Transverse colon (tissue), 4 donors: ENCODE data around the gene LCE3E. TPM values are rescaled to one million over a fixed set of nuclear protein-coding genes. Genes with fewer than 3 reads are reported as not detected.
"Not testable (repeated sequence)": the region's sequence is repeated elsewhere in the genome, so short reads cannot be mapped to it uniquely, and the experiment has no call there.

Experiments used
- DNase-seq: peaks from one replicate; pipeline ENCODE4 v3.0.0-alpha.2; 2019
- H3K27ac ChIP-seq, 4 donors: fragments of 200-600 bp; sonication (generic); 2 replicates each; pipeline ENCODE4 v1.5.1; 2016 to 2018; ENCODE audit warnings: inconsistent platforms in 4 of 4
- H3K27me3 ChIP-seq: fragments of 200-600 bp; sonication (generic); 2 replicates; pipeline ENCODE4 v1.5.1; 2017; ENCODE audit warnings: inconsistent platforms
- H3K36me3 ChIP-seq, 4 donors: fragments of 200-600 bp; sonication (generic); 2 replicates each; pipeline ENCODE4 v1.5.1; 2017 to 2019; ENCODE audit warnings: inconsistent platforms in 4 of 4
- H3K4me1 ChIP-seq, 4 donors: fragments of 200-600 bp; sonication (generic); 2 replicates each; pipeline ENCODE4 v1.5.1; 2017 to 2020; ENCODE audit warnings: inconsistent platforms in 4 of 4
- H3K4me3 ChIP-seq, 4 donors: fragments of 200-600 bp; sonication (generic); 1 replicate in 1 of 4; 2 replicates in 3 of 4; pipeline versions ENCODE4 v1.5.1 to v1.6.1; 2017 to 2019; ENCODE audit warnings: inconsistent platforms in 4 of 4
- H3K9me3 ChIP-seq, 2 donors: fragments of 200-600 bp; sonication (generic); 2 replicates each; pipeline ENCODE4 v1.5.1; 2017 to 2019; ENCODE audit warnings: inconsistent platforms in 2 of 2
- CTCF ChIP-seq, 5 experiments: fragments of 200-600 bp in 3 of 5; fragments of 450-650 bp in 2 of 5; sonication (generic) in 3 of 5; IDR thresholded peaks; 1 replicate in 2 of 5; 2 replicates in 3 of 5; pipeline ENCODE4 v1.5.1; 2016 to 2017; ENCODE audit warnings: antibody characterized with exemption in 5 of 5, inconsistent platforms in 3 of 5, mild to moderate bottlenecking in 2 of 5, moderate library complexity in 1 of 5
- EP300 ChIP-seq: sonication (generic); formaldehyde crosslinking; IDR thresholded peaks from one replicate; pipeline ENCODE4 v1.6.1; 2017; ENCODE audit warnings: antibody characterized with exemption, low read depth
- POLR2A ChIP-seq: fragments of 450-650 bp; IDR thresholded peaks from one replicate; pipeline ENCODE4 v1.6.1; 2016; ENCODE audit warnings: antibody characterized with exemption, mild to moderate bottlenecking, moderate library complexity
- POLR2AphosphoS5 ChIP-seq, 3 donors: sonication (generic); formaldehyde crosslinking; IDR thresholded peaks; one replicate each; pipeline ENCODE4 v1.6.1; 2016; ENCODE audit warnings: antibody characterized with exemption in 3 of 3
- WGBS, 2 donors: methylation state at CpG; one replicate each; pipeline ENCODE4 v1.1.5; 2018; ENCODE audit warnings: low coverage in 1 of 2; 5-methylcytosine and 5-hydroxymethylcytosine counted together
- in situ Hi-C, 4 donors: fragments of 200-750 bp; cut with MboI; loops; one replicate each; pipeline versions ENCODE4 v1.15.0 to v1.15.1; 2017; ENCODE audit warnings: low sequenced_read_pairs in 3 of 4, low pct_ligation_motif_present in 1 of 4, low pct_unique_long_range_greater_than_20kb in 1 of 4
- intact Hi-C: fragments of 100-400 bp; cut with DNase I; formaldehyde crosslinking; loops from one replicate; pipeline ENCODE4 v1.15.1; 2023; ENCODE audit warnings: low total_unique reads
- total RNA-seq, 4 donors: library from RNA; depleted of rRNA; stranded (reverse); fragments of >200 nt; gene quantifications; one replicate each; pipeline ENCODE4 v1.1.0, GENCODE V29; 2016

LCE3E gene
- total RNA-seq, 4 donors from 2014 or later, result not detected

GRCh38 chr1:152585586-152585985, 19.0 kb upstream of the LCE3E start:
- intact Hi-C loops (no loop called here), in situ Hi-C loops (no loop called here)
- TF ChIP-seq POLR2A (no peak), EP300 (no peak), CTCF (IDR thresholded peaks at IDR 0.05) (no peak), POLR2AphosphoS5 (IDR thresholded peaks at IDR 0.05) (no peak)
- no peak for DNase-seq
- Histone ChIP-seq H3K27ac (no peak overlapping the region), H3K27me3 (no peaks in the 10 kb centered on the region), H3K36me3 (no peaks in the 10 kb centered on the region), H3K4me1 (no peaks in the 10 kb centered on the region), H3K9me3 (no peaks in the 10 kb centered on the region), H3K4me3 (no peak overlapping the region)
- no CpG with 5 or more reads among the region's 1 CpG for WGBS, 2 donors

GRCh38 chr1:152582647-152583046, 16.1 kb upstream of the LCE3E start:
- in situ Hi-C loops, result no loop called here
- H3K4me1 ChIP-seq, result no peaks in the 10 kb centered on the region
- no peak overlapping the region for H3K27ac ChIP-seq
- WGBS, 2 donors, result 38 to 58% methylated on average over 1 of the region's 1 CpG
- no peak for DNase-seq
- no peaks in the 10 kb centered on the region for H3K27me3 ChIP-seq
- H3K9me3 ChIP-seq, result no peaks in the 10 kb centered on the region
- no peak overlapping the region for H3K4me3 ChIP-seq
- TF ChIP-seq CTCF (IDR thresholded peaks at IDR 0.05), result no peak
- no peak for TF ChIP-seq POLR2A
- TF ChIP-seq POLR2AphosphoS5 (IDR thresholded peaks at IDR 0.05), result no peak
- TF ChIP-seq EP300, result no peak
- intact Hi-C loops, result loop anchor here (1.0 kb wide), 1 partner anchor 36 kb away; no protein-coding TSS in a partner anchor
- no peaks in the 10 kb centered on the region for H3K36me3 ChIP-seq

- WGBS, 2 donors, result 41 to 61% methylated on average over 2 to 4 of the region's 4 CpGs
- intact Hi-C loops (no loop called here), in situ Hi-C loops (no loop called here)
- TF ChIP-seq POLR2AphosphoS5 (IDR thresholded peaks at IDR 0.05), result no peak
- no peak for TF ChIP-seq CTCF (IDR thresholded peaks at IDR 0.05)
- no peak for TF ChIP-seq POLR2A
- TF ChIP-seq EP300, result no peak
- Histone ChIP-seq H3K27me3 (no peaks in the 10 kb centered on the region), H3K36me3 (no peaks in the 10 kb centered on the region), H3K4me3 (no peak within 1 kb of the TSS), H3K4me1 (no peaks in the 10 kb centered on the region), H3K9me3 (no peaks in the 10 kb centered on the region), H3K27ac (no peak within 1 kb of the TSS)
- no peak for DNase-seq
Observed at GRCh38 chr1:152580433-152580832, 13.9 kb upstream of the LCE3E start, which contains the start of gene LCE3D. Gene LCE3D, minus strand, starts transcription at chr1:152580516. Its CDS starts 580 bp downstream, at chr1:152579936.

DNA sequence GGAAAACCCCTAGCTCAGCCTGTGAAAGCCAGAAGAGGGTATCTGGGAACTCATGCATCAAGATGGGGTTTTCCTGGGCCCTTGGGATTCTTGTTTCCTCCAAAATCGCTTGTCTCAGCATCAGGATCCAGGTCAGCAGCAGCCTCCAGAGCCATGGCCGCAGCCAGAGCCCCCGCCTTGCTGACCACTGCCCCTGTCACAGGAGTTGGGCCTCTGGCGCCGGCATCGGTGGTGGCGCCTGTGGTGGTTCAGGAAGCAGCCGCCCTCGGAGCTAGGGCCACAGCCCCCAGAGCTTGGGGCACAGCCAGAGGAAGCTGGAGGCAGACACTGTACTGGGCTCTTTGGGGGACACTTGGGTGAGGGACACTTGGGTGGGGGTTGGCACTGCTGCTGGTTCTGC, 12.9 kb upstream of the LCE3E start:
- H3K4me1 ChIP-seq, H3K36me3 ChIP-seq, DNase-seq, intact Hi-C loops, H3K9me3 ChIP-seq, H3K27me3 ChIP-seq, H3K27ac ChIP-seq, H3K4me3 ChIP-seq: not testable (repeated sequence)
- in situ Hi-C loops, result loop anchor here in 1 of 4 donors (10.0 kb wide), 1 partner anchor 55 kb away; no protein-coding TSS in a partner anchor
- 87% methylated on average over 9 of the region's 9 CpGs; no CpG with 5 or more reads in 1 of the 2 donors for WGBS, 2 donors

DNA sequence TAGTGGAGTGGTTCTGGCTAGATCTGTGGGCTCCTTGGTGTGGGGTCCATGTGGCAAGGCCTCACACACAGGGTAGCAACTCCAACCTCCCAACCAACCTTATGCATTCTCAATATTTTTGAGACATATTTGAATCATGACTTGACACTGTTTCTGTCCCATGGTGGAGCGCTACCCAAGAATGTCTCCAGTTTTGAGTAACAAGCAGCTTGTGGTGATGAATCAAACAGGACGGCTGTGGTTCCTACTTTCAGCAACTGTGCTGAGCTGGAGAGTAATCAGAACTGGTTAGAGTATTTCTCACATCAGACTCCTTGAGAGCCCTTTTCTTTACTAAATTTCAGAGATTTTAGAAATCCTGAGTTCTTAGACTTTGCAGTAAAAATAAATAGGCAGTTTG, 10.6 kb upstream of the LCE3E start:
- intact Hi-C loops, result no loop called here

More for the DNA sequence above, 10.6 kb upstream of the LCE3E start:
- Histone ChIP-seq H3K4me1 (no peaks in the 10 kb centered on the region), H3K27me3 (no peaks in the 10 kb centered on the region), H3K9me3 (no peaks in the 10 kb centered on the region), H3K27ac (no peak overlapping the region), H3K36me3 (no peaks in the 10 kb centered on the region), H3K4me3 (no peak overlapping the region)
- 80% methylated on average over 2 of the region's 2 CpGs; no CpG with 5 or more reads in 1 of the 2 donors for WGBS, 2 donors
- TF ChIP-seq POLR2A (no peak), POLR2AphosphoS5 (IDR thresholded peaks at IDR 0.05) (no peak), CTCF (IDR thresholded peaks at IDR 0.05) (no peak), EP300 (no peak)
- no peak for DNase-seq
- in situ Hi-C loops, result loop anchor here in 1 of 4 donors (10.0 kb wide), 1 partner anchor 58 kb away; no protein-coding TSS in a partner anchor
